GM18499 (cell line): ENCODE data around the gene CSH1.
"Not testable (repeated sequence)": the region's sequence is repeated elsewhere in the genome, so short reads cannot be mapped to it uniquely, and the experiment has no call there.

Source experiments
- ATAC-seq: cut with Tn5 transposase; IDR thresholded peaks from one replicate; pipeline ENCODE4 v1.9.1; 2021; ENCODE audit warnings: moderate number of reproducible peaks; ENCODE audit not compliant: insufficient read depth, unreplicated experiment

The CSH1 gene

DNA sequence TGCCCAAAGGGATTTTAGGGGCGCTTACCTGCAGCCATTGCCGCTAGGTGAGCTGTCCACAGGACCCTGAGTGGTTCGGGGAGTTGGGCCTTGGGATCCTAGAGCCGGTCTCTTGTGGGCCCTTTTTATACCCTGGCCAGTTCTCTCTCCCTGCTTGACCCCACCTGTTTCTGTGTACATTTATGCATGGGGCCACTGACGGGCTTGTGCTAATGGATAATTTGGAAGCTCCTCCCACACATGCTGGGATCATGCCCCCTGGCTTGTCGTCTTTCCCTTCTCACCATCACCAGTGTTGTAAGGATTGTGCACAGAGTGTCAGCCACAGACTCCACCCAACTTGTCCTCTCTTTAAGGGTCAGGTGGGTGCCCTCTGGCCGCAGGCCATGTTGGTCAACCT lies 22.8 kb downstream of the CSH1 start, which contains the start of gene CSH2:
Gene CSH2, minus strand, starts transcription at position 101 of the 400 bp plus-strand sequence. Its CDS starts 63 bp downstream, at position 38.
- ATAC-seq = not testable (repeated sequence)

DNA sequence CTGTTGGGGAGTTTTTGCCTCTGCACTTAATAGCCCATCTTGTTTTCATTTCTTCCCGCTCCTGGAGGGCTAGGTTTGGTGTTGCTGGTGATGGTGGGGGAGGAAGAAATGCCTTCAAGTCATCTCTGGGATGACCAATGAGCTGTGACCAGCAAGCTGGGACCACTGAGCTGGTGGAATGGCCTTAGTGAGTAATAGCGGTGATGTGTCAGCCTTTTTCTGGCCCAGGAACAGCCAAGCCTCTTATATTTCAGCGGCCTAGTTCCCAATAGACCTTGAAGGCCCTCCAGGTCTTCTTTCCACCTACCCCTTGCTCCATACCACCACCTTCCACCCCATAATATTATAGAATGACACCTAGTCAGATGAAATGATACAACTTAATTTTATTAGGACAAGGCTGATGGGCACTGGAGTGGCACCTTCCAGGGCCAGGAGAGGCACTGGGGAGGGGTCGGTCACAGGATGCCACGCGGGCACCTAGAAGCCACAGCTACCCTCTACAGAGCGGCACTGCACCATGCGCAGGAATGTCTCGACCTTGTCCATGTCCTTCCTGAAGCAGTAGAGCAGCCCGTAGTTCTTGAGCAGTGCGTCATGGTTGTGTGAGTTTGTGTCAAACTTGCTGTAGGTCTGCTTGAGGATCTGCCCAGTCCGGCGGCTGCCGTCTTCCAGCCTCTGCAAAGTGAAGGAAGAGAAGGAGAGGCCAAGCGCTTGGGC lies 24.6 kb downstream of the CSH1 start:
- ATAC-seq = not testable (repeated sequence)

DNA sequence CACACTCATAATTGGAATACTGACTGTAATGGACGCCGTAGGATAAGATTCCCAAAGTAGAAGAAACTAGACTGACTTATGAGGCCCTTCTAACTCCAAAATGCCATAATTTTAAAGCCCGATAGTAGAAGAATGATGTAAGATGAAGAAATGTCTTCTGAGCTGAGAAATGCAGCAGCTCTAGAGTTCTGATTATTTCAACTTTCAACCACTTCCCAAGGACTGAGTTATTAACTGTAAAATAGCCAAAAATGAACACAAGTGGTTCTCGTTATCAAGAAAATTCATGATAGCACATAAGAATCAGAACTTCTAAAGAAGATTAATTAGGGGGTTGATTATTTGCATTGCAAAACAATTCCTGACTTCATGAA lies 26.1 kb downstream of the CSH1 start:
- not testable (repeated sequence) for ATAC-seq

DNA sequence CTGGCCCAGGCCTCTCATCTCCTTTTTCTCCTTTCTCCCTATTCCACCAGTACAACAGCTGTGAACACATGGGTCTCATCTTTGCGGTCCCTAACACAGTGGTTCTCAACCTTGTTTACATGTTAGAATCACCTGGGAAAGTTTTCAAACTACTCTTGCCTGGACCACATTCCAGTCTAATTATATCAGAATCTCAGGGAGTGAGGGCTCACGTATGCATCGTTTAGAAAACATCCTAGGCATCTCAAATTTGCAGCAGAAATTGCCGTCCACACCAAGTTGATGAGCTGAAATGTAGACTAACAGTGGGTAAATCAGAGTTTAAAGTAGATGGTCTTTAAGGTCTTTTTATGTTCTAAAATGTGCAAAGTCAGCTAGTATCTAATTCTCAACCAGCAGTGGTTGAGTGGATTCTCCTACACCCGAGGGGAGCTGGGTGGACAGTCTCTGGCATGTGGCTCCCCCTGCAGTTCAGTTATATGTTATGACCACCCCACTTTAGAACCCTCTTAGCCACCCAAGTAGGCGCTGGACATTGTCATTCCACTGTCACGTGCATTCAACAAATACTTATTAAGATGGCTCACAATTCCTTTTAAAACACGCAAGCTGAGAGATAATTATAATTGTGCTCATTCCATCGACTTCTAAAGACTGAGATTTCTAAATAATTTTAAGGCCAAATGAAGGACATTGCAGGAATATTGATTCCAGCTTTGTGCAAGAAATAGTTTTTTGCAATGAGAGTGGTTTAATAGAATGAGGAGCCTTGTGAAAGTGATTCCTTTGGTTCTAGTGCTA lies 26.7 kb downstream of the CSH1 start:
- not testable (repeated sequence) for ATAC-seq

DNA sequence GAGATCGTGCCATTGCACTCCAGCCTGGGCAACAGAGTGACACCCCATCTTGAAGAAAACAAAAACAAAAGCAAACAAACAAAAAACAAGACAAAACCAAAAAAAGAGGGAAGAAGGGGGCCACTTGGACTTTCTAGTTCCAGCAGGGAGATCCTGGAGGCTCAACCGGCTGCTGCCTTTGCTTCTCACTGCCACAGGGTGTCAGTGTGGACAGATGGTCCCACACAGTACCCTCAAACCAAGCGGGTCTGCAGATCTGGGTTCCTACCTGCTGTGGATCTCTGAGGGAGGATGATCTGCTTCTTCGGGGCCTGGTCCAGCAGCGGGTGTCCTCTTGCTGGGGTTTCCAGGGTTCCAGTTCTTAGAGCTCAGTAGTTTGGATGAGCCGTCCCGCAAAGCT lies 29.7 kb downstream of the CSH1 start:
- ATAC-seq = not testable (repeated sequence)

DNA sequence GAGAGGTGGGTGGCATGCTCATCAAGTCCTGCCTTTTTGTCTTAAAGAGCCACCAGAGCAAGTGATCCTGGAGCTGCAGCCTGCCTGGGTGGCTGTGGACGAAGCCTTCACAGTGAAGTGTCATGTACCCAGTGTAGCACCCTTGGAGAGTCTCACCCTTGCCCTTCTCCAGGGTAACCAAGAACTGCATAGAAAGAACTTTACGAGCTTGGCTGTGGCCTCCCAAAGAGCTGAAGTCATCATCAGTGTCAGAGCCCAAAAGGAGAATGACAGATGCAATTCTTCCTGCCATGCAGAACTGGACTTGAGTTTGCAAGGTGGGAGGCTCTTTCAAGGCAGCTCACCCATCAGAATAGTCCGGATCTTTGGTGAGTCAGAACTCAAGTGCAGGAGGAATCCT lies 37.1 kb downstream of the CSH1 start:
- ATAC-seq = no peak

GRCh38 chr17:63856425-63856824 lies 39.9 kb downstream of the CSH1 start:
- ATAC-seq = not testable (repeated sequence)

DNA sequence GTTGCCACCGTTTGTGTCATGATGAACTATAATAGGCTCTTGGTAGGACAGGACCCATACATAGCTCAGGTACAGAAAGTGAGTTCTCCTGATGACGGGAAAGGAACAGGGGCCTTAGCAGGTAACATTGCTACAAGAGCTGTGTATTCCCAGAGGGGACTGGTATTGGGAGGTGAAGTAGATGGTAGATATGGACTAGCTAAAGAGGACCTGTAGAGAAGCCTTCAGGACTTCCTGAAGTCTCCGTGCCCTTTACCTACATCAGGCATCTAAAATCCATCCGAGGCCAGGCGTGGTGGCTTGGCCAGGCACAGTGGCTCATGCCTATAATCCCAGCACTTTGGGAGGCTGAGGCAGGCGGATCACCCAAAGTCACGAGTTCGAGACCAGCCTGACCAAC lies 41.2 kb downstream of the CSH1 start:
- no peak for ATAC-seq

GRCh38 chr17:63854709-63855108 lies 41.7 kb downstream of the CSH1 start:
- ATAC-seq = no peak

GRCh38 chr17:63853260-63853659 lies 43.1 kb downstream of the CSH1 start:
- no peak for ATAC-seq

GRCh38 chr17:63850401-63850800 lies 46.0 kb downstream of the CSH1 start:
- ATAC-seq = no peak

- no peak for ATAC-seq
Observed at GRCh38 chr17:63848834-63849689, 47.3 kb downstream of the CSH1 start.

- ATAC-seq = no peak
Observed at GRCh38 chr17:63847525-63848249, 48.7 kb downstream of the CSH1 start.

DNA sequence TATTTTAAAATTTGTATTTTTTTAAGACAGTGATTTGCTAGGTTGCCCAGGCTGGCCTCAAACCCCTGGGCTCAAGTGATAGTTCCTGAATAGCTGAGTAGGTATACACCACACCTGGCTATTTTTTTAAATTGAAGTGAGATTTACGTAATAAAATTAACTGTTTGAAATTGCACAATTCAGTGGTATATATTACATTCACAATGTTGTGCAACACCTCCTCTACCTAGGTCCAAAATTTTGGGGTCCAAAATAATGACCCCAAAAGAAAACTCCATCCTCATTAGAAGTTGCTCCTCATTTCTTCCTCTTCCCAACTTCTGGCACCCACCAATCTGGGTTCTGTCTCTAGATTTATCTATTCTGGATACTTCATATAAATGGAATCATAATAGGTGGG lies 50.9 kb downstream of the CSH1 start:
- no peak for ATAC-seq
